GM12864 (cell line): ENCODE data around the gene USP7.
"Not testable (repeated sequence)": the region's sequence is repeated elsewhere in the genome, so short reads cannot be mapped to it uniquely, and the experiment has no call there.

Source experiments
- DNase-seq: peaks from one replicate; pipeline ENCODE4 v3.0.0-alpha.2; 2011; ENCODE audit warnings: low read depth
- H3K4me3 ChIP-seq: 2 replicates; pipeline ENCODE4 v1.5.1; 2011; ENCODE audit warnings: mild to moderate bottlenecking, low read depth, low read length, control low read depth
- CTCF ChIP-seq: IDR thresholded peaks from 2 replicates; pipeline ENCODE4 v1.5.1; 2011; ENCODE audit warnings: low read depth, mild to moderate bottlenecking, moderate library complexity, low read length, control low read depth, inconsistent platforms; ENCODE audit errors: missing control alignments

Gene USP7

GRCh38 chr16:8848231-8848938, 115.3 kb downstream of the USP7 start:
- no peak for DNase-seq
- no peak for TF ChIP-seq CTCF
- no peak overlapping the region for H3K4me3 ChIP-seq

GRCh38 chr16:8847623-8848022, 116.1 kb downstream of the USP7 start:
- no peak for DNase-seq
- H3K4me3 ChIP-seq: no peak overlapping the region
- TF ChIP-seq CTCF: no peak

GRCh38 chr16:8847145-8847544, 116.6 kb downstream of the USP7 start:
- no peak for TF ChIP-seq CTCF
- H3K4me3 ChIP-seq: no peak overlapping the region
- DNase-seq: no peak

- H3K4me3 ChIP-seq: no peak overlapping the region
- no peak for DNase-seq
- no peak for TF ChIP-seq CTCF
Measured at GRCh38 chr16:8846401-8846932, 117.2 kb downstream of the USP7 start.

GRCh38 chr16:8845699-8846298, 117.9 kb downstream of the USP7 start:
- DNase-seq: no peak
- no peak for TF ChIP-seq CTCF
- H3K4me3 ChIP-seq: no peak overlapping the region

GRCh38 chr16:8843296-8843695, 120.4 kb downstream of the USP7 start:
- DNase-seq, H3K4me3 ChIP-seq: not testable (repeated sequence)
